GM20000 (cell line): ENCODE data around the gene ALDH1B1.

Experiments
- DNase-seq: peaks from one replicate; pipeline ENCODE4 v3.0.0; 2012; ENCODE audit warnings: low spot score
- CTCF ChIP-seq: IDR thresholded peaks from 2 replicates; pipeline ENCODE4 v1.5.1; 2012; ENCODE audit warnings: mild to moderate bottlenecking, control low read depth; ENCODE audit errors: extremely low read depth, missing control alignments

Gene ALDH1B1

GRCh38 chr9:38392235-38393127 is at the start of gene ALDH1B1:
ALDH1B1 (plus strand) TSS chr9:38392702; CDS start chr9:38395749, 3,047 bp downstream.
- DNase-seq: peak; percentile 95
- TF ChIP-seq CTCF: no peak

- no peak for DNase-seq
- TF ChIP-seq CTCF: no peak
Measured at GRCh38 chr9:38343037-38343436, 49.5 kb upstream of the ALDH1B1 start.

- no peak for TF ChIP-seq CTCF
- DNase-seq: no peak
Measured at GRCh38 chr9:38343552-38343951, 49.0 kb upstream of the ALDH1B1 start.

DNA sequence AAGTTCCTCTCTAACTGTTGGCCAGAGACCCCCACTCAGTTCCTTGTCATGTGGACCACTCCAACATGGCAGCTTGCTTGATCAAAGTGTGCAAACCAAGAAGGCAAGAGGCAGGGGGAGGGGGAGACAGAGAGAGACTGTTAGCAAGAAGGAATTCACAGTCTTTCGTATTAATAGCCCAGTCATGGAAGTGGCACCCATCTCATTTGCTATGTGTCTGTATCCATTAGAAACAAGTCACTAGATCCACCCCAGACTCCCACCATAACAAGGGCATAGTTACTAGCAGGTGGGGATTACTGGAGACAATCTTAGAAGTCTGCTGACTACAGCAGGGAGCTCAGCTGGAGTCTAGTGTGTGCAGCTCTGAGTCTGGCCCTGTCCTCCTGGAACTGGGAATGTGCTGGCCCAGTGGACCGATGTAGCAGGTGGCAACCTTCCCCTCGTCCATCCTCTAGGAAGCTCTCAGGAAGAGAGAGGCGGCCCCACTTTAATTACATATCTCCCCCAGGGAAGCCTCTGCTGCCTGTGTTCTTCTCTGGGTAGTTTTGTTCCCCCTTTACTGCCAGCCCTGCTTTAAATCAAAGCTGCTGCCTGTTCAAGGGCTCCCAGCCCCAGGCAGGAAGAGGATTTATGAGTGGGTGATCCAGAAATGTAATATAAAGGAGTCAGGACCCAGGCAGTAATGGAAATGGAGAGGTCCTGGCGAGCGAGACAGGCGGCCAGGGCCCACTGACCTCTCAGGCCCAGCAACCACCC is 47.8 kb upstream of the ALDH1B1 start:
- TF ChIP-seq CTCF: no peak
- DNase-seq: no peak

GRCh38 chr9:38345851-38346755 is 46.4 kb upstream of the ALDH1B1 start:
- TF ChIP-seq CTCF: no peak
- DNase-seq: no peak

DNA sequence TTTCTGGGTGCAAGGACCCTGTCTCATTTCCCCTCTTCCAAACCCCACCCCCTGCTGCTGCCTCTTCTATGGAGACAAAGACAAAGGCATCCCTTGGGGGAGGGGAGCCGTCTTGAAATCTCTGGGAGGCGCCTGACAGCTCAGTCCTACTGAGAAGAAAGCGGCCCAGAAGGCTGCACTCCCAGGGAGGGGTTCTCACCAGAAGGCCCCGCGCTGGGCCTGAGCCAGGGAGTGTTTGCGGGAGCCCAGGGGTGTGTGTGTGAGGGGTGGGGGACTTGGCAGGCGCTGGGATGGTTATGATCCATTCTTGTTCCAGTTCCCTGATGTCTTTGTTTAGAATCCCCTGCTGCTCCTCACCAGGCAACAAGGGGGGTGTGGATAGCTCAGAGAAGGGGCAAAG is 45.7 kb upstream of the ALDH1B1 start:
- DNase-seq: no peak
- TF ChIP-seq CTCF: no peak
